HEK293 (cell line): Measurements from ENCODE around the gene SCRN3.

Source experiments
- CTCF ChIA-PET: fragments of 350-600 bp; formaldehyde crosslinking; extraction: SDS; loops from one replicate; lab custom pipeline; 2021; ENCODE audit warnings: antibody characterized with exemption; lab: Yijun Ruan, JAX
- POLR2A ChIA-PET: fragments of 300-600 bp; formaldehyde crosslinking; extraction: SDS; loops from one replicate; lab custom pipeline; 2020; ENCODE audit warnings: antibody characterized with exemption, inconsistent platforms; lab: Yijun Ruan, JAX
- H3K27ac ChIP-seq: fragments of 200-500 bp; sonication (Bioruptor generic); 2 replicates; pipeline ENCODE4 v1.5.1; 2014; ENCODE audit warnings: low read depth, low read length, control low read depth, inconsistent platforms; ENCODE audit errors: extremely low read depth
- H3K36me3 ChIP-seq, 2 experiments: fragments of 200-500 bp in 1 of 2; sonication (Bioruptor generic) in 1 of 2; 1 replicate in 1 of 2; 2 replicates in 1 of 2; pipeline ENCODE4 v1.5.1; 2014 to 2017; ENCODE audit warnings: inconsistent platforms in 2 of 2, low read length in 2 of 2; ENCODE audit not compliant: control insufficient read depth in 2 of 2, insufficient read depth in 1 of 2
- H3K4me1 ChIP-seq: fragments of 200-500 bp; sonication (Bioruptor generic); 2 replicates; pipeline ENCODE4 v1.5.1; 2014; ENCODE audit warnings: mild to moderate bottlenecking, low read length, inconsistent platforms; ENCODE audit not compliant: control insufficient read depth, insufficient read depth
- H3K4me3 ChIP-seq: 2 replicates; pipeline ENCODE4 v1.5.1; 2011; ENCODE audit warnings: low read depth, mild to moderate bottlenecking, control low read depth, low read length, moderate library complexity
- H3K9me3 ChIP-seq: fragments of 200-500 bp; sonication (Bioruptor generic); 2 replicates; pipeline ENCODE4 v1.5.1; 2014; ENCODE audit warnings: low read depth, low read length, inconsistent platforms; ENCODE audit not compliant: control insufficient read depth, insufficient read depth
- HOXC10 ChIP-seq: sonication (generic); formaldehyde crosslinking; IDR thresholded peaks from 2 replicates; pipeline ENCODE4 v1.8.1; 2023; ENCODE audit warnings: mild to moderate bottlenecking, missing genetic modification reagents
- KLF1 ChIP-seq: fragments of 450-650 bp; formaldehyde crosslinking; IDR thresholded peaks from 2 replicates; pipeline ENCODE4 v1.5.1; 2016; ENCODE audit warnings: missing biosample characterization, missing genetic modification characterization
- PRDM1 ChIP-seq: fragments of 450-650 bp; formaldehyde crosslinking; IDR thresholded peaks from 2 replicates; pipeline ENCODE4; 2016; ENCODE audit warnings: missing biosample characterization, missing genetic modification characterization
- SCRT2 ChIP-seq: fragments of 450-650 bp; formaldehyde crosslinking; IDR thresholded peaks from 2 replicates; pipeline ENCODE4 v1.5.1; 2016; ENCODE audit warnings: missing biosample characterization, missing genetic modification characterization
- SP2 ChIP-seq: fragments of 450-650 bp; formaldehyde crosslinking; IDR thresholded peaks from 2 replicates; pipeline ENCODE4 v1.5.1; 2016; ENCODE audit warnings: missing biosample characterization, missing genetic modification characterization
- ZNF146 ChIP-seq: fragments of 450-650 bp; formaldehyde crosslinking; IDR thresholded peaks from 2 replicates; pipeline ENCODE4 v1.5.1; 2016; ENCODE audit warnings: missing biosample characterization, missing genetic modification characterization
- ZNF266 ChIP-seq: fragments of 450-650 bp; formaldehyde crosslinking; IDR thresholded peaks from 2 replicates; pipeline ENCODE4 v1.5.1; 2016; ENCODE audit warnings: missing biosample characterization, missing genetic modification characterization, low read depth
- ZNF274 ChIP-seq, 2 experiments: fragments of 200-500 bp in 1 of 2; fragments of 450-650 bp in 1 of 2; sonication (Bioruptor generic) in 1 of 2; formaldehyde crosslinking in 1 of 2; IDR thresholded peaks; 2 replicates each; pipeline versions ENCODE4 v1.5.1 to v1.6.1; 2014 to 2016; ENCODE audit warnings: borderline replicate concordance in 1 of 2, inconsistent platforms in 1 of 2, low read length in 1 of 2, missing biosample characterization in 1 of 2, missing genetic modification characterization in 1 of 2
- ZNF302 ChIP-seq: fragments of 450-650 bp; formaldehyde crosslinking; IDR thresholded peaks from 2 replicates; pipeline ENCODE4 v1.5.1; 2016; ENCODE audit warnings: missing biosample characterization, missing genetic modification characterization, low read depth
- ZNF335 ChIP-seq: fragments of 450-650 bp; formaldehyde crosslinking; conservative IDR thresholded peaks from 2 replicates; pipeline ENCODE4 v1.5.1; 2016; ENCODE audit warnings: missing biosample characterization, missing genetic modification characterization
- ZNF626 ChIP-seq: fragments of 450-650 bp; sonication (Bioruptor Pico); formaldehyde crosslinking; IDR thresholded peaks from 2 replicates; pipeline ENCODE4 v1.5.1; 2018; ENCODE audit warnings: missing biosample characterization, missing genetic modification characterization, inconsistent platforms
- ZNF830 ChIP-seq: fragments of 450-650 bp; IDR thresholded peaks from 2 replicates; pipeline ENCODE4 v1.5.0; 2018; ENCODE audit warnings: missing biosample characterization, missing genetic modification characterization, low read depth, mild to moderate bottlenecking, moderate library complexity
- TF ChIP-seq, protein P1 (sequence below): fragments of 450-650 bp; formaldehyde crosslinking; IDR thresholded peaks from 2 replicates; pipeline ENCODE4 v1.5.1; 2016; ENCODE audit warnings: missing biosample characterization, missing genetic modification characterization
- TF ChIP-seq, protein P2 (sequence below): fragments of 450-650 bp; formaldehyde crosslinking; IDR thresholded peaks from 2 replicates; pipeline ENCODE4 v1.5.1; 2016; ENCODE audit warnings: missing biosample characterization, missing genetic modification characterization, borderline replicate concordance
- TF ChIP-seq, protein P3 (sequence below): fragments of 450-650 bp; formaldehyde crosslinking; IDR thresholded peaks from 2 replicates; pipeline ENCODE4 v1.5.1; 2016; ENCODE audit warnings: missing biosample characterization, missing genetic modification characterization

The SCRN3 gene

DNA sequence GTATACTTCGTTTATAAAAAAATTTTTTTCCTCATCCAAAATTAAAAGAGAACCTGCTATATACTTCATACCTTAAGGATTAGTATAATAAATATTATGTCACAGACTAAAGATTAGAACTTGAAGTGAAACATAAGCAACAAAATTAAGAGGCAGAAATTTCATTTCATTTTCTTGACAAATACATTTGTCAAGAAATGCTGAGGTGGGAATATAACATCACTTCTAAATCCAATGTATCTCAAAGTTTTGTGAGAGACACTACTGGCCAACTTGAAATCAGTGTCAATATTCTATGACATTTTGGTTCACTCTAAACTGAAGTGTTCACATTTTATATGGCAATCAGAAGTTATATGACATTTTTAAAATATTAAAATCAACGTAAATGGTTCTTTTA, 43.8 kb downstream of the SCRN3 start:
- H3K27ac ChIP-seq = no peak overlapping the region
- ChIA-PET POLR2A (no interaction called here), CTCF (no interaction called here)
- no peaks in the 10 kb centered on the region for H3K9me3 ChIP-seq
- no peak overlapping the region for H3K4me3 ChIP-seq
- H3K4me1 ChIP-seq = no peaks in the 10 kb centered on the region
- H3K36me3 ChIP-seq = peaks cover 4 to 8% of the 10 kb centered on the region in 2 experiments; a peak in 2 of 3 replicates
- TF ChIP-seq, protein P1, sequence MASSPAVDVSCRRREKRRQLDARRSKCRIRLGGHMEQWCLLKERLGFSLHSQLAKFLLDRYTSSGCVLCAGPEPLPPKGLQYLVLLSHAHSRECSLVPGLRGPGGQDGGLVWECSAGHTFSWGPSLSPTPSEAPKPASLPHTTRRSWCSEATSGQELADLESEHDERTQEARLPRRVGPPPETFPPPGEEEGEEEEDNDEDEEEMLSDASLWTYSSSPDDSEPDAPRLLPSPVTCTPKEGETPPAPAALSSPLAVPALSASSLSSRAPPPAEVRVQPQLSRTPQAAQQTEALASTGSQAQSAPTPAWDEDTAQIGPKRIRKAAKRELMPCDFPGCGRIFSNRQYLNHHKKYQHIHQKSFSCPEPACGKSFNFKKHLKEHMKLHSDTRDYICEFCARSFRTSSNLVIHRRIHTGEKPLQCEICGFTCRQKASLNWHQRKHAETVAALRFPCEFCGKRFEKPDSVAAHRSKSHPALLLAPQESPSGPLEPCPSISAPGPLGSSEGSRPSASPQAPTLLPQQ (tag by site-specific recombination) = no peak
- no peak for TF ChIP-seq ZNF626
- TF ChIP-seq ZNF146 (tag by site-specific recombination) = no peak
- TF ChIP-seq ZNF302 (tag by site-specific recombination) = no peak
- no peak for TF ChIP-seq SP2 (tag by site-specific recombination)
- TF ChIP-seq, protein P2, sequence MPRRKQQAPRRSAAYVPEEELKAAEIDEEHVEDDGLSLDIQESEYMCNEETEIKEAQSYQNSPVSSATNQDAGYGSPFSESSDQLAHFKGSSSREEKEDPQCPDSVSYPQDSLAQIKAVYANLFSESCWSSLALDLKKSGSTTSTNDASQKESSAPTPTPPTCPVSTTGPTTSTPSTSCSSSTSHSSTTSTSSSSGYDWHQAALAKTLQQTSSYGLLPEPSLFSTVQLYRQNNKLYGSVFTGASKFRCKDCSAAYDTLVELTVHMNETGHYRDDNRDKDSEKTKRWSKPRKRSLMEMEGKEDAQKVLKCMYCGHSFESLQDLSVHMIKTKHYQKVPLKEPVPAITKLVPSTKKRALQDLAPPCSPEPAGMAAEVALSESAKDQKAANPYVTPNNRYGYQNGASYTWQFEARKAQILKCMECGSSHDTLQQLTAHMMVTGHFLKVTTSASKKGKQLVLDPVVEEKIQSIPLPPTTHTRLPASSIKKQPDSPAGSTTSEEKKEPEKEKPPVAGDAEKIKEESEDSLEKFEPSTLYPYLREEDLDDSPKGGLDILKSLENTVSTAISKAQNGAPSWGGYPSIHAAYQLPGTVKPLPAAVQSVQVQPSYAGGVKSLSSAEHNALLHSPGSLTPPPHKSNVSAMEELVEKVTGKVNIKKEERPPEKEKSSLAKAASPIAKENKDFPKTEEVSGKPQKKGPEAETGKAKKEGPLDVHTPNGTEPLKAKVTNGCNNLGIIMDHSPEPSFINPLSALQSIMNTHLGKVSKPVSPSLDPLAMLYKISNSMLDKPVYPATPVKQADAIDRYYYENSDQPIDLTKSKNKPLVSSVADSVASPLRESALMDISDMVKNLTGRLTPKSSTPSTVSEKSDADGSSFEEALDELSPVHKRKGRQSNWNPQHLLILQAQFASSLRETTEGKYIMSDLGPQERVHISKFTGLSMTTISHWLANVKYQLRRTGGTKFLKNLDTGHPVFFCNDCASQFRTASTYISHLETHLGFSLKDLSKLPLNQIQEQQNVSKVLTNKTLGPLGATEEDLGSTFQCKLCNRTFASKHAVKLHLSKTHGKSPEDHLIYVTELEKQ = no peak
- no peak for TF ChIP-seq ZNF335 (tag by site-specific recombination)
- TF ChIP-seq PRDM1 = no peak
- TF ChIP-seq ZNF830 (tag by site-specific recombination) = no peak

DNA sequence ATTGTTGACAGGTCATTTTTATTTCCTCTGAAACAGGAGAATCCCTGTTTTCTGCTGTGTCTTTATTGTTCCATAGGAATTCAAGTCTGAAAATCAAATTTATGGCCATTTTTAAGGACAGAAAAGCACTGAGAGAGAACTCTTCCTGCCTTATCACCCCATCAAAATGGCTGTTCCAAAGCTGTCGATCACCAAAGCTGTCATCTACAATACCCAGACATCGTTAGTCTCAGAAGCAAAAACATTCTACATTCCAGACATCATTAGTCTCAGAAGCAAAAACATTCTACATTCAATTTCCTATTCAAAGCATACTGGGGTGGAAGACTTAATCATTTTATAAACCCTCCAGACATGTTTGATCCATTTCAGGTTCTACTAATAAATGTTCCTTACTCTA, 44.4 kb downstream of the SCRN3 start:
- ChIA-PET CTCF (no interaction called here), POLR2A (no interaction called here)
- Histone ChIP-seq H3K36me3 (peaks cover 0 to 8% of the 10 kb centered on the region in 2 experiments; a peak in 2 of 3 replicates), H3K27ac (no peak overlapping the region), H3K9me3 (no peaks in the 10 kb centered on the region), H3K4me3 (no peak overlapping the region), H3K4me1 (no peaks in the 10 kb centered on the region)
- TF ChIP-seq ZNF274 (IDR thresholded peaks at IDR 0.05; ENCODE audit: low read length) = no peak
- no peak for TF ChIP-seq ZNF274 (tag by site-specific recombination; IDR thresholded peaks at IDR 0.05; ENCODE audit: borderline replicate concordance)
- no peak for TF ChIP-seq ZNF266 (tag by site-specific recombination)
- TF ChIP-seq KLF1 (tag by site-specific recombination) = no peak
- TF ChIP-seq HOXC10 (CRISPR knock-in tag) = no peak

DNA sequence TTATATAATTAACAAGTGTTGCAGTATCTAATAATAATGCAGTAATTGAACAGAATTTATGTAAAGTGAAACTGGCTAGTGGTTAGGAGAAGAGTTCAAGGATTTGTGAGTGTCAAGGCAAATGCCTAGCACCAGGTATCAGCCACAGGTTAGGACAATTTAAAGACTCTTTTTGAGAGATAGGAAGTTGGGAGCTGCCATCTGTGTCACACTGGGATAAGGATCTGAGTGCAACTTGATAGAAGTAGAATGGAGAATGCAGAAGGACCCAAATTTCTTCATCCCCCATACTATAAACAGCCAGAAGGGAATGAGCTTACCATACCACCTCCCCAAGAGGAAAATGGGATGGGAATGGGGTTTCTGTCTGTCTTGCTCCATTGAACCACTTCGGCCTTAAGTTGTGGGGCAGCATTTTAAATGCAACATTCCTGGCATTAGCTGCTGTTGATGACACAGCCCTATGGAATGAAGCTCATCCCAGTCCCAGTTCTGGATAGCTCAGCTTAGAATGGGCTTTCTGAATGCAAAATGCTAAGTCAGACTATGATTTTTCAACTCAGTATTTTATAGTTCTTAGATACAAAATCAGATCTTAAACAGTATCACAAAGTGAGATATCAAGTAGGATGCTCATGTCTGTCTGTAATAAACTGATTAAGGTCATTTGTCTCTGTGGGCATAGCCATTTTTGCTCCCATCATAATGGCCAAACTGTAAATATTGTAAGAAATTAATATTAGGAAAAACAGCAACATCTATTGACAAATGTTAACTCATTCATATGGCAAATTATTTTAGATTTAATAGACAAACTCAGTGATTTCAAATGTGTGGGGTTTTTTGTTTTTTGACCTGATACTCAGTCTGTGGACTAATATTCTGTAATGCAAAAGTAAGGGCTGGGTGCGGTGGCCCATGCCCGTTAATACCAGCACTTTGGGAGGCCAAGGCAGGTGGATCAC, 47.3 kb downstream of the SCRN3 start:
- CTCF ChIA-PET = no interaction called here
- H3K4me3 ChIP-seq = no peak overlapping the region
- no peaks in the 10 kb centered on the region; a peak in 1 of 3 replicates for H3K36me3 ChIP-seq
- TF ChIP-seq SCRT2 (tag by site-specific recombination) = no peak
- TF ChIP-seq, protein P3, sequence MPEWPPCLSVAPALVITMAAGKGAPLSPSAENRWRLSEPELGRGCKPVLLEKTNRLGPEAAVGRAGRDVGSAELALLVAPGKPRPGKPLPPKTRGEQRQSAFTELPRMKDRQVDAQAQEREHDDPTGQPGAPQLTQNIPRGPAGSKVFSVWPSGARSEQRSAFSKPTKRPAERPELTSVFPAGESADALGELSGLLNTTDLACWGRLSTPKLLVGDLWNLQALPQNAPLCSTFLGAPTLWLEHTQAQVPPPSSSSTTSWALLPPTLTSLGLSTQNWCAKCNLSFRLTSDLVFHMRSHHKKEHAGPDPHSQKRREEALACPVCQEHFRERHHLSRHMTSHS (tag by site-specific recombination) = no peak
- H3K4me1 ChIP-seq = no peaks in the 10 kb centered on the region
- H3K27ac ChIP-seq = no peak overlapping the region
- POLR2A ChIA-PET = interaction anchor here (0.6 to 1.4 kb wide), 2 partner anchors 8 to 47 kb away, joined by 3 to 4 read pairs; no protein-coding TSS in a partner anchor
- H3K9me3 ChIP-seq = no peaks in the 10 kb centered on the region
